ENCODE measurements around the gene FGF2.

Gene FGF2

DNA sequence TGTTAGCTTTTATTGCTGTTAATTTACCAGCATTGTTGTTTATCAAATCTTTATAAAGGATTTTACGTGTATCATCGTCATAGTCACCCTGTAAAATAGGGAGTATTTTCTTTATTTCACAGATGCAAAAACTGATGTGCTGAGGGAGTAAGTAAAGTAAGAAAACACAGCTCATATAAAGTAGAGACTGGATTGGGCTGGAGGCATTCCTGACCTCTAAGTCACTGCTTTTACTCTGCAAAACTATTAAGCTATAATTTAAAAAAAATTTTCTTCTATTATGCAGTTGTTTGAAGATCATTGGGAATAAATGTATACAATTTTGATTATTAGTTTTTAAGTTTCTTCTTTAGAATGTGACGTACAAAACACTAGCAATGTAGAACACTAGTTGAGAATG lies 49.8 kb downstream of the FGF2 start:
- TF ChIP-seq ZFX (IDR thresholded peaks at IDR 0.05; ENCODE audit: borderline replicate concordance) = no peak
- TF ChIP-seq CTCF (IDR thresholded peaks at IDR 0.05) = no peak
- H3K27ac ChIP-seq = no peak overlapping the region

DNA sequence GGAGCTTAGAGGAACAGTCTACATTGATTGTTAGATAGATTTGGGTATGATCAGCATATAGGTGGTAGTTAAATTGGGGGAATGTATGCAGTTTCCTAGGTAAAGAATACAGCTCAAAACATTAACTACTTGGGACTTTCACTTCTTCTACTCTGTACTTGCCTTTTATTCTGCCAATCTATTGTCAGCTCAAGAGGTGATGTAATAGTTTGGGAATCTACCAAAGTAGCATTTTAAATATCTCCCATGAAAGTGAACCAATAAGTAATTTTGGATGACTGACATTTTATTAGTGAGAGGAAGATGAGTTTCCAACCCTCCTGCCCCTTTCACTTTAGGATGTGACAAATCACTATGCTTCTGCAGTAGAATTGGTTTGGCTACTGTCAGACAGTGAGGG lies 52.4 kb downstream of the FGF2 start:
- TF ChIP-seq CTCF (IDR thresholded peaks at IDR 0.05) (no peak), ZFX (IDR thresholded peaks at IDR 0.05; ENCODE audit: borderline replicate concordance) (no peak)
- no peak overlapping the region for H3K27ac ChIP-seq

GRCh38 chr4:122882857-122883735 lies 56.5 kb downstream of the FGF2 start:
- TF ChIP-seq ZFX (IDR thresholded peaks at IDR 0.05; ENCODE audit: borderline replicate concordance) (no peak), CTCF (IDR thresholded peaks at IDR 0.05) (no peak)

GRCh38 chr4:122884499-122884898 lies 57.9 kb downstream of the FGF2 start:
- TF ChIP-seq CTCF (IDR thresholded peaks at IDR 0.05) = no peak
- TF ChIP-seq ZFX (IDR thresholded peaks at IDR 0.05; ENCODE audit: borderline replicate concordance) = no peak
- H3K27ac ChIP-seq = no peak overlapping the region

More at GRCh38 chr4:122882857-122883735, 56.5 kb downstream of the FGF2 start:
- no peak overlapping the region for H3K27ac ChIP-seq

DNA sequence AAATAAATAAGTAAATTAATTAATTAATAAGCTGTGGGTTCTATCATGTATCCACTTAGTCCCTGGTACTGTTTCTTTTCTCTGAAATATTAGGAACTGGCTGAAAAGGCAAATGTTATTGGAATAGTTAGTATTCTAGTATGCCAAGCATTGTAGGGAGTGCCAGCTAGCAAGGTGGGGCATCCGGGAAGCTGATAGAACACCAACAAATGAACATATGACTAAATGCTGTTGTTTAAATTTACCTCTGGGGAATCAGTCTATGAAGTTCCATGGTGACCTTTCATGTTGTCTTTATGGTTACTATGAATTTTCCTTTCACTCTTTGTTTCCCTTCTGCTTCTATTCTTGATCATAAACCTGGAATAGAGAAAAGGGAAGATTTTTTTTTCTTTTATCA lies 63.1 kb downstream of the FGF2 start:
- TF ChIP-seq ZFX (IDR thresholded peaks at IDR 0.05; ENCODE audit: borderline replicate concordance) = no peak
- TF ChIP-seq CTCF (IDR thresholded peaks at IDR 0.05) = no peak
- H3K27ac ChIP-seq = no peak overlapping the region

GRCh38 chr4:122890147-122890795 lies 63.6 kb downstream of the FGF2 start:
- H3K27ac ChIP-seq = no peak overlapping the region
- TF ChIP-seq ZFX (IDR thresholded peaks at IDR 0.05; ENCODE audit: borderline replicate concordance) (no peak), CTCF (IDR thresholded peaks at IDR 0.05) (no peak)

GRCh38 chr4:122894827-122895226 lies 68.2 kb downstream of the FGF2 start:
- TF ChIP-seq CTCF (IDR thresholded peaks at IDR 0.05) (no peak), ZFX (IDR thresholded peaks at IDR 0.05; ENCODE audit: borderline replicate concordance) (no peak)
- H3K27ac ChIP-seq = no peak overlapping the region
